NCI-H345 (cell line): Measurements from ENCODE around the gene UBAC2.

ENCODE experiments used
- DNase-seq: peaks from one replicate; lab custom pipeline; 2025; lab: John Stamatoyannopoulos, UW

The UBAC2 gene

DNA sequence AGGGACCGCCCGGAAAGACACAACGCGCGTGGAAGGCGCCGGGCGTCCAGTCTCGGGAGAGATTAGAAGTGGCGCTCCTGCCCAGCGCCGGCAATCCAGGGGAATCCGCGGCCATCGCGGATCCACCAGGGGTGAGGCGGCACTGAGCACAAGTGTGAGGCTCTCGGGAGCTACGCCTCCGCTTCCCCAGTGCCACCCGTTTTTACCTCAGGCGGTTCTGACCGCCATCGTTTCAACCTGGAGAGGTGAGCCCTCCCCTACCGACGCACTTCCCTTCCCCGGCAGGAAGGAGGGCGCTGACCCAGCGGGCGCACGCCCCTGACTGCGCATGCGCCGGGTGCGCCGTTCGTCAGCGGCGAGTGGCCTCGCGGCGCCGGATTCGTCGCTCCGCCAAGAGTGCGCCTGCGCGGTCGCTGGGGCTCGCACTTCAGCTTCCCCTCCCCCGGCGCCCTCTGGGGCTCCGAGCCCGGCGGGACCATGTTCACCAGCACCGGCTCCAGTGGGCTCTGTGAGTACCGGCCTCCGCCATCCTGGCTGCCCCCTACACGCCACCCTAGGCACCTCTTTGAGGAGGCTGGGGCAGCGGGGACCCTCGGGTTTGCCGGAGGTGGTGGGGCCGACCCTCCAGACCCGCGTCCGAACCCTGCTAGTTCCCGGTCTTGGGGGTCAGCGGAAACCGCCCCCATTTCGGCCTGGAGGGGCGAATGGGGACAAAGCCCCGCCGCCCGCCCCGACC, at the start of gene UBAC2:
TSS of gene UBAC2 (plus strand) at position 423 of the 736 bp plus-strand sequence. CDS start at position 478, 55 bp downstream.
- DNase-seq, result peak; percentile 96

DNA sequence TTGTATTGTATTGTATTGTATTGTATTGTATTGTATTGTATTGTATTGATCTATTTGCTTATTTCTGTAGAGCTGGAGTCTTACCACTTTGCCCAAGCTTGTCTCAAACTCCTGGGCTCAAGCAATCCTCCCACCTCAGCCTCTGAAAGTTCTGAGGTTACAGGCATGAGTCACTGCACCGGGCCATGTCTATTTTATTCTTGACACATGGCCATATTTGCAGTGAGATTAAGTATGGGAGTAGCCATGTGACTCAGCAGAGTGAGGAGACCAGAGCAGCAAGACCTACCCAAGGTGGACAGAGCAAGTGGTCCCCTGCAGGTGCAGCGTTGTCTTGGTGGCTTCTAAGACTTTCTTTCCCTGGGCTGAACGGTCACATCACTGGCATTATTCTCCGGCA, 49.1 kb upstream of the UBAC2 start:
- no peak for DNase-seq

DNA sequence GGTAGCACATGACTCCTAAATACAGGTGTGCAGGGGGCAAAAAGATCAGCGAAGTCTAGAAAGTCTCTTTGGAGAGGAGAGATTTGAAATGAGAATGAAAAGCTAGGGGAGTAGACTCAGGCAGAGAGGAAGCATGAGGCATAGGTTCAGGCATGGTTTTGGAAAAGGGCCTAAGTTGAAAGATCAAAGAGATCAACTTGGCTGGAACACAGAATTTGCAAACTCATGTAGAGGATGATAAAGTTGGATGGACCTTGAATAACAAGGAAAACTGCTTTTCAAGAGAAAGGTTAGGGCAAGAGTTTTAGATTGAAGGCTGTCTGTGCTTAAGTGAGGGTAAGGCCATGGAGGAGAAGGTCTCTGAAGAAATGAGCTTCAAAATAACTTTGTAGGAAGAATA, 47.4 kb upstream of the UBAC2 start:
- no peak for DNase-seq

- no peak for DNase-seq
Observed at GRCh38 chr13:99154064-99154463, 46.6 kb upstream of the UBAC2 start.

DNA sequence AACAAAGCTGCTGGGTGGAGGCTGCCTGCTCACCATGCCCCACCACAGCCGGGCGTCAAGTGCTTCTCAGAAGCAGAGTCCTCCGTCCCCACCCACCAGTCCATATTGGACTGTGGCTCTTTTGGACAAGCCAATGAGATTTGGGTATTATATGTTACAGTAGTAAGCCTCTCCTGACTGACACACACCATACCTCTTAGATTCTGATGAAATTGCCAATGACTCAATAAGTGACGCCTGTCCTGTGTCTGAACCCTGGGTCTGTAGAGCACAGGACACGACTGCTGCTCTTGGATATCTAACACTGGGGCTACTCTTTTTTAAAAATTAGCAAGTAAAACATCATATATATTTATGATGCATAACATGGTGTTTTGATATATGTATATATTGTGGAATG, 44.8 kb upstream of the UBAC2 start:
- DNase-seq, result no peak

- DNase-seq, result no peak
Observed at GRCh38 chr13:99157046-99157445, 43.6 kb upstream of the UBAC2 start.

- DNase-seq, result no peak
Observed at GRCh38 chr13:99158846-99159245, 41.8 kb upstream of the UBAC2 start.

GRCh38 chr13:99159331-99160061, 41.2 kb upstream of the UBAC2 start:
- DNase-seq, result no peak

DNA sequence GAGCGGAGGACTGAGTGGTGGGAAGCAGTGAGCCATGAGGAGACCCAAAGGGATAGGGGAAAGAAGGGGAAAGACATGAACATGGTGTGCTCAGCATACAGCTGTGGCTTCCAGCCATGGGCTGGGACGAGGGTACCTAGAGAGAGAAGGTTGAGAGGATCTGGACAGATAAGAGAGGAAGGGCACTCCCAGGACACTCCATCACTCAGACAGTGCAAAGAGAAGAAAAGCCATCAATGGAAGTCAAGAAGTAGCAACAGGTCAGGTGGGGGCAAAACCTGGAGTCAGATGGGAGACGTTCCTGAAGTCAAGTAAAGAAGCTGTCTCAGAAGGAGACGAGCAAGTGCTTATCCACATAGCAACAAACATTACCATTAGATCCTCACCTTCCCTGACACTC, 40.2 kb upstream of the UBAC2 start:
- no peak for DNase-seq

DNA sequence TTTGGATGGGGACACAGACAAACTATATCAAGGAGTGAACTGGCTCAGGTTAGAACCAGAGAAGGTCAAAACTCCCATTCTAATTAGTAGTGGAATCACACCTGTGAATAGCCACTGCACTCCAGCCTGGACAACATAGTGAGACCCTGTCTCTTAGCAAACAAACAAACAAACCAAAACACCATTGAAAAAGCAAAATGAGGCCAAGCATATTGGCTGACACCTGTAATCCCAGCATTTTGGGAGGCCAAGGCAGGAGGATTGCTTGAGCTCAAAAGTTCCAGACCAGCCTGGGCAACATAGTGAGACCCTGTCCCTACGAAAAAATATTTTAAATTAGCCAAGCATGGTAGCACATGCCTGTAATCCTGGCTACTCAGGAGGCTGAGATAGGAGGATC, 39.1 kb upstream of the UBAC2 start:
- no peak for DNase-seq

DNA sequence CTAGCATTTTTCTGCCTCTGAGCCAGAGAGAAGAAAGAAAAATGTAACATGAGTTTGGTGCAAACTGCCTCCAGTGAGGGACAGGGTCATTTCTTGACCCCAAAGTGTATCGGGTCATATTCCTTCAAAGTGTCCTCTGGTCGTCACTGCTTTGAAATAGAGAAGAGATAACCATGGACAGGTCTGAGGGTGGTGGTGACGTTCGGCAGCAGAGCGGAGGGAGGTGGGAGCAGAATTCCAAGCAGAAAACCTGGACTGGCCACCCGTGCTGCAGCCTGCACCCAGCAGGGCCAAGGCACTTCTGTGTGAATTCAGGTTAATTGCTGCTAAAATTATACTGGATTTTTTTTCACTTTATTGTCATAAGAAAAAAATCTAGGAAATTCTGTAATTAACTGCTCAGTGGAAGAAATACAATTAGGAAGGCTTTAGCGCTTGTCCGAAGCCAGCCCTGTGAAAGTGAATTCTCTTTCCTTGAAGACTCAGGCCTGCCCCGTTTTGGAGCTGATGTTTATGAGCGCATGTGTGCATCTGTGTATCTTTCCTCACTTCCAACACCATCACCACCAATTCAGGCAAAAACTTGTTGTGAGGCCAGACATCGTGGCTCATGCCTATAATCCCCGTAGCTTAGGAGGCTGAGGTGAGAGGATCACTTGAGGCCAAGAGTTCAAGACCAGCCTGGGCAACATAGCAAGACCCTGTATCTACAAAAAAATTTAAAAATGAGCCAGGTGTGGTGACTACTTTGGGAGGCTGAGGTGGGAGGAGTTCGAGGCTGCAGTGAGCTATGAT, 37.9 kb upstream of the UBAC2 start:
- DNase-seq, result no peak

DNA sequence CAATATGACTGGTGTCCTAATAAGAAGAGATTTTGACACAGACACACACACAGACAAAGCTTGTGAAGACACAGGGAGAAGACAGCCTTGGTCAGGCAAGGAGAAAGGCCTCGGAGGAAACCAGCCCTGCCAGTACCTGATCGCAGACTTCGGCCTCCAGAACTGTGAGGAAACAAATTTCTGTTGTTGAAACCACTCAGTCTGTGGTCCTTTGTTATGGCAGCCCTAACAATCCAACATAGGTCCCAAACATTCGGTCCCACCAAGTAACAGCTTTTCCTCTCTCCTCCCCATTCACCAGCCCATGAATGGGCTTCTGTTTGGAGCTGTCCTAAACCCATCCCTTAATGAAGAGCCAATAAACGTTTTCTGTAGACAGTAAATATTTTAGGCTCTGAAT, 36.4 kb upstream of the UBAC2 start:
- DNase-seq, result no peak

- no peak for DNase-seq
Observed at GRCh38 chr13:99165753-99166587, 34.7 kb upstream of the UBAC2 start.

DNA sequence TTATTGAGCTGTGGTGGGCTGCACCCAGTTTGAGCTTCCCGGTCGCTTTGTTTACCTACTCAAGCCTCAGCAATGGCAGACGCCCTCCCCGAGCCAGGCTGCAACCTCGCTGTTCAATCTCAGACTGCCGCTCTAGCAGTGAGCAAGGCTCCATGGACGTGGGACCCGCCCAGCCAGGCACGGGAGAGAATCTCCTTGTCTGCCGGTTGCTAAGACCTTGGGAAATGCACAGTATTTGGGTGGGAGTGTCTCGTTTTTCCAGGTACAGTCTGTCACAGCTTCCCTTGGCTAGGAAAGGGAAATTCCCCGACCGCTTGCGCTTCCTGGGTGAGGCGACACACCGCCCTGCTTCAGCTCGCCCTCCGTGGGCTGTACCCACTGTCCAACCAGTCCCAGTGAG, 27.7 kb upstream of the UBAC2 start:
- DNase-seq, result no peak

DNA sequence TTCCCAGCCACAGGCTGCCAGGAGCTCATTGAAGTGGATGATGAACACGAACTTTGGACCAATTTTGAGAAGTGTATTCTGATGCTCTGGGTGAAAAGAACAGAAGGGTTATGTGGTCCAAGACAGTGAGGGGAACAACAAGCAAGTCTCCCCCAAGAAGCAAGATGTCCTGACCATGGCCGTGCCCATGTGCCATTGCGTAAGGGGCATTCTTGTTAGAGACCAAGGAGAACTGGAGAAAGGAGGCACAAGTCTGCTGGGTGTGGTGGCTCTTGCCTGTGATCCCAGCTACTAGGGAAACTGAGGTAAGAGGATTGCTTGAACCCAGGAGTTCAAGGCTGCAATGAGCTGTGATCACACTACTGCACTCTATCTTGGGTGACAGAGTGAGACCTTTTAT, 27.0 kb upstream of the UBAC2 start:
- no peak for DNase-seq

- DNase-seq, result no peak
Observed at GRCh38 chr13:99174533-99175100, 26.0 kb upstream of the UBAC2 start.

GRCh38 chr13:99176309-99177276, 24.1 kb upstream of the UBAC2 start:
- DNase-seq, result peak; percentile 79

DNA sequence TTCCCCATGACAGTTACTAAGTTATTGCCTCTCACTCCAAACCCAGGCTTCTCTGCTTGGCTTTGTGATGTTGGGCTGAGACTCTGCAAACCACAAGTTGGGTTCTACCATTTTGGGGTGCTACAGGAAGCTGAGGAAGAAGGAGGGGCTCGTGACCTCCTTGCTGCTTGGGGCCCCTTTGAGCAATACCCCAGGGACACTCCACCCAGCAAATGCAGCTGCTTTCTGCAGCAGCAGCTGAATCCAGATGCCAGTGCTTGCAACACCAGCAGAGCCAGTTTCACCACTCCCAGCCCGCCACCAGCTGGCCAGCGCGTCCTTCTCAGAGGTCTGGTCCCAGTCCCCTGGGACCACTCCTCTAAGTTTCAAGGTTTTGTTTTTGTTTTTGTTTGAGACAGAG, 22.0 kb upstream of the UBAC2 start:
- no peak for DNase-seq

GRCh38 chr13:99179460-99179859, 21.2 kb upstream of the UBAC2 start:
- no peak for DNase-seq

GRCh38 chr13:99182439-99182838, 18.2 kb upstream of the UBAC2 start:
- no peak for DNase-seq
